ENCODE data around the gene IQSEC3.

The IQSEC3 gene

DNA sequence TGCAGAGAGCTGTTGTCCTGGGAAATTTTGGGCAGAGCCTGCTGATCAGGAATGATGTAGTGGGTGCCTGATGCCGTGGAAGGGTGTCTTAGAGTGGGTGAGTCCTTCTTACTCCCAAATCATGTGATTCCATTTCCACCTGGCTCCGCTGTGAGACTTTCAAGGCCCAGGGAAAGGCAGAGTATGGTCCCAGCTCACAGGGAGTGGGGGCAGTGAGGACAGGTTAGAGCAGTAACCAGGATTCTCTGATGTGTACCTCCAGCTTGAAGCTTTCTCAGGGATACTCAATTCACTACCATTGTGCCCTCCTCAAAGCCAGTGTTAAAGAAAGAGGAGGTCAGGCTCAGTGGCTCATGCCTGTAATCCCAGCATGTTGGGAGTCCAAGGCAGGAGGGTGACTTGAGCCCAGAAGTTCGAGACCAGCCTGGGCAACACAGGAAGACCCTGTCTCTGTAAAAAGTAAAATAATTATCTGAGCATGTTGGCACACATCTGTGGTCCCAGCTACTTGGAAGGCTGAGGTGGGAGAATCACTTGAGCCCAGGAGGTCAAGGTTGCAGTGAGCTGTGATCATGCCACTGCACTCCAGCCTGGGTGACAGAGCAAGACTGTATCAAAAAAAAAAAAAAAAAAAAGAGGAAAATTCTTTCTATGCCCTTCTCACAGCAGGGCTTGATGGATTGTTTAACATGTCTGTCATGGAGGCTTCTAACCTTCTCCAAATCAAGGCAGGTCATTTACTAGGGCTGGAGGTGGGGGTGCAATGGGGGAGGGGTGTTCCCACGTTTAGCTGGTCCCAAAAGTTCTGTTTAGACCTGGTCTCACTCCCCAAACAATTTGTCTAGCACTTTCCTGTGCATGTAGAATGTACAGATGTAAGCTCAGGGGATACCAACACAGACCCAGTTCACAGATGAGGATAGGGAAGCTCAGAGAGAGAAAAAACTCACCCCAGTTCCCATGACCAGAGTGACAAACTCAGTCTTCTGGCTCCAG is 12.5 kb upstream of the IQSEC3 start:
- H2AK5ac ChIP-seq (ENCODE audit: low read depth, low read length) = no peak overlapping the region
- H3K9me3 ChIP-seq (replicated peaks in 1 of 2; ENCODE audit: control insufficient read depth in 2 of 2, insufficient read depth in 1 of 2, low read depth in 1 of 2, low read length in 2 of 2) = no peaks in the 10 kb centered on the region
- no peak overlapping the region for H3K4ac ChIP-seq (ENCODE audit: low read length)
- H3K18ac ChIP-seq (ENCODE audit: low read length) = no peak overlapping the region
- H2BK5ac ChIP-seq (ENCODE audit: low read length) = no peak overlapping the region
- no peak for DNase-seq (ENCODE audit: low spot score)
- H3K4me1 ChIP-seq (ENCODE audit: control insufficient read depth in 2 of 2, insufficient read depth in 1 of 2, low read depth in 1 of 2, low read length in 2 of 2) = peaks cover 0 to 5% of the 10 kb centered on the region in 2 donors
- H3K27ac ChIP-seq (replicated peaks; ENCODE audit: low read length) = no peak overlapping the region
- no peaks in the 10 kb centered on the region for H3K79me1 ChIP-seq (ENCODE audit: low read depth, low read length)
- H3K36me3 ChIP-seq (replicated peaks in 1 of 2; ENCODE audit: control insufficient read depth in 2 of 2, insufficient read depth in 2 of 2, low read length in 2 of 2) = no peaks in the 10 kb centered on the region
- H3K4me2 ChIP-seq (ENCODE audit: insufficient read depth, low read length, poor library complexity, severe bottlenecking) = no peak overlapping the region
- no CpG with 5 or more reads among the region's 4 CpGs for WGBS, 2 donors (ENCODE audit: extremely low coverage in 2 of 2, insufficient read length in 2 of 2, insufficient replicate concordance in 1 of 2)
- H3K23ac ChIP-seq (ENCODE audit: low read depth, low read length, poor library complexity) = no peak overlapping the region
- no peak overlapping the region for H2BK15ac ChIP-seq (ENCODE audit: low read length)
- no peak overlapping the region for H4K91ac ChIP-seq (ENCODE audit: low read depth, low read length, poor library complexity)
- no peak overlapping the region for H2BK12ac ChIP-seq (ENCODE audit: low read length)
- H3K9ac ChIP-seq (ENCODE audit: low read depth, low read length, poor library complexity) = no peak overlapping the region
- no peak overlapping the region for H4K8ac ChIP-seq (ENCODE audit: low read depth, low read length)
- peaks cover 0 to 26% (median 0%) of the 10 kb centered on the region in 3 experiments for H3K27me3 ChIP-seq (ENCODE audit: control insufficient read depth in 3 of 3, insufficient read depth in 3 of 3, low read depth in 1 of 3, low read length in 3 of 3)
- H3K4me3 ChIP-seq (ENCODE audit: low read length in 2 of 2) = no peak overlapping the region
- no peak overlapping the region for H2BK120ac ChIP-seq (ENCODE audit: low read depth, low read length)
- H3K14ac ChIP-seq (ENCODE audit: low read length) = no peak overlapping the region
- H2AFZ ChIP-seq (ENCODE audit: low read length) = no peak overlapping the region

GRCh38 chr12:54750-55535 is 11.6 kb upstream of the IQSEC3 start:
- H3K14ac ChIP-seq (ENCODE audit: low read length) = no peak overlapping the region
- H3K4ac ChIP-seq (ENCODE audit: low read length) = no peak overlapping the region
- no peak overlapping the region for H4K8ac ChIP-seq (ENCODE audit: low read depth, low read length)
- H3K18ac ChIP-seq (ENCODE audit: low read length) = no peak overlapping the region
- H3K79me1 ChIP-seq (ENCODE audit: low read depth, low read length) = no peaks in the 10 kb centered on the region
- H2AFZ ChIP-seq (ENCODE audit: low read length) = no peak overlapping the region
- no peak overlapping the region for H2BK5ac ChIP-seq (ENCODE audit: low read length)
- H2BK15ac ChIP-seq (ENCODE audit: low read length) = no peak overlapping the region
- H3K4me2 ChIP-seq (ENCODE audit: insufficient read depth, low read length, poor library complexity, severe bottlenecking) = no peak overlapping the region
- no peak overlapping the region for H3K23ac ChIP-seq (ENCODE audit: low read depth, low read length, poor library complexity)
- no peak overlapping the region for H2AK5ac ChIP-seq (ENCODE audit: low read depth, low read length)
- H3K27me3 ChIP-seq (ENCODE audit: control insufficient read depth in 3 of 3, insufficient read depth in 3 of 3, low read depth in 1 of 3, low read length in 3 of 3) = peaks cover 0 to 26% (median 0%) of the 10 kb centered on the region in 3 experiments
- H3K4me3 ChIP-seq (ENCODE audit: low read length in 2 of 2) = no peak overlapping the region
- peaks cover 0 to 5% of the 10 kb centered on the region in 2 donors for H3K4me1 ChIP-seq (ENCODE audit: control insufficient read depth in 2 of 2, insufficient read depth in 1 of 2, low read depth in 1 of 2, low read length in 2 of 2)
- no peak overlapping the region for H3K27ac ChIP-seq (replicated peaks; ENCODE audit: low read length)
- WGBS, 2 donors (ENCODE audit: extremely low coverage in 2 of 2, insufficient read length in 2 of 2, insufficient replicate concordance in 1 of 2) = no CpG with 5 or more reads among the region's 13 CpGs
- H3K36me3 ChIP-seq (replicated peaks in 1 of 2; ENCODE audit: control insufficient read depth in 2 of 2, insufficient read depth in 2 of 2, low read length in 2 of 2) = no peaks in the 10 kb centered on the region
- H2BK12ac ChIP-seq (ENCODE audit: low read length) = no peak overlapping the region
- no peak overlapping the region for H2BK120ac ChIP-seq (ENCODE audit: low read depth, low read length)
- no peak overlapping the region for H4K91ac ChIP-seq (ENCODE audit: low read depth, low read length, poor library complexity)
- H3K9me3 ChIP-seq (replicated peaks in 1 of 2; ENCODE audit: control insufficient read depth in 2 of 2, insufficient read depth in 1 of 2, low read depth in 1 of 2, low read length in 2 of 2) = no peaks in the 10 kb centered on the region
- DNase-seq (ENCODE audit: low spot score) = no peak
- no peak overlapping the region for H3K9ac ChIP-seq (ENCODE audit: low read depth, low read length, poor library complexity)

DNA sequence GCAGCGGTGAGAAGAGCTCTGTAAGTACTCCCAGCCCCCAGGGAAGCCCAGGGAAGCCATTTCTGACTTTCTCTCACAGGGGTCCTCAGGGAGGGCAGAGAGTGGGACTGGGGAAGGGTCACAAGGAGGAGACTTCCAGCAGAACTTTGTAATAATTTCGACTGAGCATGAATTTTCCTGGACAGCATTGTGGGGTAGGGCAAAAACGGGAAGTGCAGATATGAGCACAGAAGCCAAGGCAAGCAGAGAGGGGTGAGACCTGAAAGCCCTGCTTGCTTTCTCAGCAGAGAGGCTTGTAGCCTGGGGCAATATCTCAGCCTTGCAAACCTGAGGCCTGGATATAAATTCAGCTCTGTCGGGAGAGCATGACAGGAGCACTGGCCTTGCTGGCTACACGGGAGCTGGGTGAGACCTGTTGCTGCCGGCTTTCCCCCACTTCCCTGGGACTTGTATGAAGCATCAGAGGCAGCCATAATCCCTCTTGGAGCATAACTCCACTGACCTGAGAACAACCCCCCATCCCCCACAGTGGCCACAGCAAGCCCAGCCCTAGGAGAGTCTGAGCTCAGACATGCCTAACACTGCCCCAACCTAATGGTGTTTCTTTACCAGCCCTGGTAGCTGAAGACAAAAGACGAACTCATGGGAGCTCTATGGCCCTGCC is 9.8 kb upstream of the IQSEC3 start:
- Histone ChIP-seq H3K14ac (ENCODE audit: low read length) (no peak overlapping the region), H2BK5ac (ENCODE audit: low read length) (no peak overlapping the region), H3K79me1 (ENCODE audit: low read depth, low read length) (no peaks in the 10 kb centered on the region), H3K4me3 (ENCODE audit: low read length in 2 of 2) (no peak overlapping the region), H2BK12ac (ENCODE audit: low read length) (no peak overlapping the region), H3K27ac (replicated peaks; ENCODE audit: low read length) (no peak overlapping the region), H3K23ac (ENCODE audit: low read depth, low read length, poor library complexity) (no peak overlapping the region), H4K8ac (ENCODE audit: low read depth, low read length) (no peak overlapping the region), H2AFZ (ENCODE audit: low read length) (no peak overlapping the region), H3K4ac (ENCODE audit: low read length) (no peak overlapping the region), H2BK120ac (ENCODE audit: low read depth, low read length) (no peak overlapping the region), H2AK5ac (ENCODE audit: low read depth, low read length) (no peak overlapping the region), H3K9me3 (replicated peaks in 1 of 2; ENCODE audit: control insufficient read depth in 2 of 2, insufficient read depth in 1 of 2, low read depth in 1 of 2, low read length in 2 of 2) (no peaks in the 10 kb centered on the region), H4K91ac (ENCODE audit: low read depth, low read length, poor library complexity) (no peak overlapping the region), H2BK15ac (ENCODE audit: low read length) (no peak overlapping the region), H3K27me3 (ENCODE audit: control insufficient read depth in 3 of 3, insufficient read depth in 3 of 3, low read depth in 1 of 3, low read length in 3 of 3) (peaks cover 0 to 26% (median 0%) of the 10 kb centered on the region in 3 experiments), H3K18ac (ENCODE audit: low read length) (no peak overlapping the region), H3K4me1 (ENCODE audit: control insufficient read depth in 2 of 2, insufficient read depth in 1 of 2, low read depth in 1 of 2, low read length in 2 of 2) (peaks cover 0 to 5% of the 10 kb centered on the region in 2 donors), H3K4me2 (ENCODE audit: insufficient read depth, low read length, poor library complexity, severe bottlenecking) (no peak overlapping the region), H3K36me3 (replicated peaks in 1 of 2; ENCODE audit: control insufficient read depth in 2 of 2, insufficient read depth in 2 of 2, low read length in 2 of 2) (no peaks in the 10 kb centered on the region), H3K9ac (ENCODE audit: low read depth, low read length, poor library complexity) (no peak overlapping the region)
- no peak for DNase-seq (ENCODE audit: low spot score)
- whole genome bisulfite sequencing, 2 donors (ENCODE audit: extremely low coverage in 2 of 2, insufficient read length in 2 of 2, insufficient replicate concordance in 1 of 2) = no CpG with 5 or more reads among the region's 7 CpGs

Measured in neuronal stem cell (in vitro differentiated cells).